ENCODE results near the gene PSG4.
"Not testable (repeated sequence)": the region's sequence is repeated elsewhere in the genome, so short reads cannot be mapped to it uniquely, and the experiment has no call there.

The PSG4 gene

GRCh38 chr19:43205471-43206105 lies at the start of gene PSG4:
Gene PSG4 (minus strand): TSS chr19:43205638. CDS start chr19:43205536, 102 bp downstream.
- H3K9me3 ChIP-seq (ENCODE audit: low read length); H3K4me1 ChIP-seq (ENCODE audit: insufficient read depth, low read length, severe bottlenecking); H3K36me3 ChIP-seq (ENCODE audit: insufficient read depth, low read length); H2AFZ ChIP-seq (ENCODE audit: low read length); H3K4me3 ChIP-seq (ENCODE audit: low read depth, low read length, poor library complexity, severe bottlenecking); H3K79me2 ChIP-seq (ENCODE audit: insufficient read depth, low read length); H3K9me2 ChIP-seq (ENCODE audit: low read depth, low read length); H3K9ac ChIP-seq (ENCODE audit: low read length); H3K4me2 ChIP-seq (ENCODE audit: low read length); H3K27me3 ChIP-seq (ENCODE audit: insufficient read depth, low read length); H3F3A ChIP-seq (ENCODE audit: insufficient read depth, low read length); H3K27ac ChIP-seq (ENCODE audit: low read depth, low read length, poor library complexity, severe bottlenecking); H4K20me1 ChIP-seq (ENCODE audit: insufficient read depth, low read length): not testable (repeated sequence)

GRCh38 chr19:43251428-43251827 lies 46.0 kb upstream of the PSG4 start:
- not testable (repeated sequence) for H3K4me3 ChIP-seq (ENCODE audit: low read depth, low read length, poor library complexity, severe bottlenecking); H3K9me2 ChIP-seq (ENCODE audit: low read depth, low read length); H3K9me3 ChIP-seq (ENCODE audit: low read length); H3F3A ChIP-seq (ENCODE audit: insufficient read depth, low read length); H3K79me2 ChIP-seq (ENCODE audit: insufficient read depth, low read length); H2AFZ ChIP-seq (ENCODE audit: low read length); H3K4me1 ChIP-seq (ENCODE audit: insufficient read depth, low read length, severe bottlenecking); H3K36me3 ChIP-seq (ENCODE audit: insufficient read depth, low read length); H3K27me3 ChIP-seq (ENCODE audit: insufficient read depth, low read length); H3K27ac ChIP-seq (ENCODE audit: low read depth, low read length, poor library complexity, severe bottlenecking); H4K20me1 ChIP-seq (ENCODE audit: insufficient read depth, low read length); H3K9ac ChIP-seq (ENCODE audit: low read length); H3K4me2 ChIP-seq (ENCODE audit: low read length)

- not testable (repeated sequence) for H4K20me1 ChIP-seq (ENCODE audit: insufficient read depth, low read length); H3K9me3 ChIP-seq (ENCODE audit: low read length); H3K4me3 ChIP-seq (ENCODE audit: low read depth, low read length, poor library complexity, severe bottlenecking); H3K36me3 ChIP-seq (ENCODE audit: insufficient read depth, low read length); H2AFZ ChIP-seq (ENCODE audit: low read length); H3K4me2 ChIP-seq (ENCODE audit: low read length); H3F3A ChIP-seq (ENCODE audit: insufficient read depth, low read length); H3K27ac ChIP-seq (ENCODE audit: low read depth, low read length, poor library complexity, severe bottlenecking); H3K9me2 ChIP-seq (ENCODE audit: low read depth, low read length); H3K4me1 ChIP-seq (ENCODE audit: insufficient read depth, low read length, severe bottlenecking); H3K79me2 ChIP-seq (ENCODE audit: insufficient read depth, low read length); H3K9ac ChIP-seq (ENCODE audit: low read length); H3K27me3 ChIP-seq (ENCODE audit: insufficient read depth, low read length)
These were observed 44.9 kb upstream of the PSG4 start for GRCh38 chr19:43250296-43250695.

- not testable (repeated sequence) for H3K27me3 ChIP-seq (ENCODE audit: insufficient read depth, low read length); H2AFZ ChIP-seq (ENCODE audit: low read length); H3K4me2 ChIP-seq (ENCODE audit: low read length); H4K20me1 ChIP-seq (ENCODE audit: insufficient read depth, low read length); H3K9me2 ChIP-seq (ENCODE audit: low read depth, low read length); H3K4me1 ChIP-seq (ENCODE audit: insufficient read depth, low read length, severe bottlenecking); H3K9me3 ChIP-seq (ENCODE audit: low read length); H3K79me2 ChIP-seq (ENCODE audit: insufficient read depth, low read length); H3F3A ChIP-seq (ENCODE audit: insufficient read depth, low read length); H3K36me3 ChIP-seq (ENCODE audit: insufficient read depth, low read length); H3K4me3 ChIP-seq (ENCODE audit: low read depth, low read length, poor library complexity, severe bottlenecking); H3K9ac ChIP-seq (ENCODE audit: low read length); H3K27ac ChIP-seq (ENCODE audit: low read depth, low read length, poor library complexity, severe bottlenecking)
These were observed 43.2 kb upstream of the PSG4 start for GRCh38 chr19:43248635-43249002.

GRCh38 chr19:43247243-43247880 lies 41.9 kb upstream of the PSG4 start:
- not testable (repeated sequence) for H3K4me1 ChIP-seq (ENCODE audit: insufficient read depth, low read length, severe bottlenecking); H3K79me2 ChIP-seq (ENCODE audit: insufficient read depth, low read length); H3K27ac ChIP-seq (ENCODE audit: low read depth, low read length, poor library complexity, severe bottlenecking); H3K4me2 ChIP-seq (ENCODE audit: low read length); H3K9ac ChIP-seq (ENCODE audit: low read length); H4K20me1 ChIP-seq (ENCODE audit: insufficient read depth, low read length); H3F3A ChIP-seq (ENCODE audit: insufficient read depth, low read length); H3K9me3 ChIP-seq (ENCODE audit: low read length); H3K36me3 ChIP-seq (ENCODE audit: insufficient read depth, low read length); H3K9me2 ChIP-seq (ENCODE audit: low read depth, low read length); H2AFZ ChIP-seq (ENCODE audit: low read length); H3K4me3 ChIP-seq (ENCODE audit: low read depth, low read length, poor library complexity, severe bottlenecking); H3K27me3 ChIP-seq (ENCODE audit: insufficient read depth, low read length)

- not testable (repeated sequence) for H3K9me2 ChIP-seq (ENCODE audit: low read depth, low read length); H3K4me3 ChIP-seq (ENCODE audit: low read depth, low read length, poor library complexity, severe bottlenecking); H3K9me3 ChIP-seq (ENCODE audit: low read length); H3K27me3 ChIP-seq (ENCODE audit: insufficient read depth, low read length); H3K4me2 ChIP-seq (ENCODE audit: low read length); H3K27ac ChIP-seq (ENCODE audit: low read depth, low read length, poor library complexity, severe bottlenecking); H4K20me1 ChIP-seq (ENCODE audit: insufficient read depth, low read length); H3K9ac ChIP-seq (ENCODE audit: low read length); H3F3A ChIP-seq (ENCODE audit: insufficient read depth, low read length); H2AFZ ChIP-seq (ENCODE audit: low read length); H3K4me1 ChIP-seq (ENCODE audit: insufficient read depth, low read length, severe bottlenecking); H3K36me3 ChIP-seq (ENCODE audit: insufficient read depth, low read length); H3K79me2 ChIP-seq (ENCODE audit: insufficient read depth, low read length)
These were observed 40.4 kb upstream of the PSG4 start for GRCh38 chr19:43245848-43246247.

- H3K36me3 ChIP-seq (ENCODE audit: insufficient read depth, low read length); H3F3A ChIP-seq (ENCODE audit: insufficient read depth, low read length); H3K9ac ChIP-seq (ENCODE audit: low read length); H3K79me2 ChIP-seq (ENCODE audit: insufficient read depth, low read length); H3K4me2 ChIP-seq (ENCODE audit: low read length); H3K4me3 ChIP-seq (ENCODE audit: low read depth, low read length, poor library complexity, severe bottlenecking); H4K20me1 ChIP-seq (ENCODE audit: insufficient read depth, low read length); H3K27ac ChIP-seq (ENCODE audit: low read depth, low read length, poor library complexity, severe bottlenecking); H2AFZ ChIP-seq (ENCODE audit: low read length); H3K4me1 ChIP-seq (ENCODE audit: insufficient read depth, low read length, severe bottlenecking); H3K27me3 ChIP-seq (ENCODE audit: insufficient read depth, low read length); H3K9me2 ChIP-seq (ENCODE audit: low read depth, low read length); H3K9me3 ChIP-seq (ENCODE audit: low read length): not testable (repeated sequence)
These were observed 36.8 kb upstream of the PSG4 start for GRCh38 chr19:43242211-43242610.

GRCh38 chr19:43238213-43238612 lies 32.8 kb upstream of the PSG4 start:
- H4K20me1 ChIP-seq (ENCODE audit: insufficient read depth, low read length); H3K4me1 ChIP-seq (ENCODE audit: insufficient read depth, low read length, severe bottlenecking); H3K9me2 ChIP-seq (ENCODE audit: low read depth, low read length); H3K9me3 ChIP-seq (ENCODE audit: low read length); H3K79me2 ChIP-seq (ENCODE audit: insufficient read depth, low read length); H3K27ac ChIP-seq (ENCODE audit: low read depth, low read length, poor library complexity, severe bottlenecking); H3K4me3 ChIP-seq (ENCODE audit: low read depth, low read length, poor library complexity, severe bottlenecking); H3K9ac ChIP-seq (ENCODE audit: low read length); H3F3A ChIP-seq (ENCODE audit: insufficient read depth, low read length); H3K36me3 ChIP-seq (ENCODE audit: insufficient read depth, low read length); H3K27me3 ChIP-seq (ENCODE audit: insufficient read depth, low read length); H3K4me2 ChIP-seq (ENCODE audit: low read length); H2AFZ ChIP-seq (ENCODE audit: low read length): not testable (repeated sequence)
